Hepatocyte (in vitro differentiated cells): ENCODE data around the gene PCBP4. TPM values are rescaled to one million over a fixed set of nuclear protein-coding genes. Genes with fewer than 3 reads are reported as not detected.

Source experiments
- DNase-seq: peaks from one replicate; pipeline ENCODE4 v3.0.0-alpha.2; 2016; ENCODE audit warnings: low spot score
- H2AFZ ChIP-seq: fragments of 200-600 bp; sonication (generic); 2 replicates; pipeline ENCODE4 v1.6.0; 2016; ENCODE audit warnings: antibody characterized with exemption, mild to moderate bottlenecking
- H3K27ac ChIP-seq: fragments of 200-600 bp; sonication (generic); 2 replicates; pipeline ENCODE4 v1.5.1; 2016; ENCODE audit warnings: mild to moderate bottlenecking
- H3K27me3 ChIP-seq: fragments of 200-600 bp; sonication (generic); 2 replicates; pipeline ENCODE4 v1.6.1; 2016
- H3K36me3 ChIP-seq: fragments of 200-600 bp; sonication (generic); replicated peaks from 2 replicates; pipeline ENCODE4 v1.5.1; 2016; ENCODE audit warnings: low read depth; ENCODE audit not compliant: insufficient read depth
- H3K4me1 ChIP-seq: fragments of 200-600 bp; sonication (generic); 2 replicates; pipeline ENCODE4 v1.5.1; 2016; ENCODE audit warnings: mild to moderate bottlenecking, moderate library complexity; ENCODE audit not compliant: insufficient read depth
- H3K4me2 ChIP-seq: fragments of 200-600 bp; sonication (generic); 2 replicates; pipeline ENCODE4 v1.6.0; 2016
- H3K4me3 ChIP-seq: fragments of 200-600 bp; sonication (generic); 2 replicates; pipeline ENCODE4 v1.5.1; 2016; ENCODE audit warnings: mild to moderate bottlenecking
- H3K79me2 ChIP-seq: fragments of 200-600 bp; sonication (generic); 2 replicates; pipeline ENCODE4 v1.6.0; 2017; ENCODE audit warnings: mild to moderate bottlenecking
- H3K9me2 ChIP-seq: fragments of 200-600 bp; sonication (generic); replicated peaks from 2 replicates; pipeline ENCODE4 v1.6.0; 2017; ENCODE audit warnings: mild to moderate bottlenecking; ENCODE audit not compliant: insufficient read depth
- H3K9me3 ChIP-seq: fragments of 200-600 bp; sonication (generic); 2 replicates; pipeline ENCODE4 v1.5.1; 2016; ENCODE audit warnings: low read depth, mild to moderate bottlenecking
- H4K20me1 ChIP-seq: fragments of 200-600 bp; sonication (generic); 2 replicates; pipeline ENCODE4 v1.6.0; 2016; ENCODE audit warnings: mild to moderate bottlenecking; ENCODE audit not compliant: insufficient read depth, poor library complexity, severe bottlenecking
- EZH2 ChIP-seq: fragments of 200-600 bp; sonication (generic); IDR thresholded peaks from 2 replicates; pipeline ENCODE4 v1.6.1; 2016; ENCODE audit warnings: antibody characterized with exemption, mild to moderate bottlenecking, borderline replicate concordance
- EZH2phosphoT487 ChIP-seq: fragments of 200-600 bp; sonication (generic); IDR thresholded peaks from one replicate; pipeline ENCODE4 v1.6.1; 2018; ENCODE audit warnings: antibody characterized with exemption, mild to moderate bottlenecking, low read depth, moderate library complexity; ENCODE audit not compliant: unreplicated experiment, severe bottlenecking
- WGBS: methylation state at CpG from one replicate; pipeline ENCODE4 v1.1.6; 2016; ENCODE audit warnings: low lambda C conversion rate; ENCODE audit errors: missing lambda C conversion rate; 5-methylcytosine and 5-hydroxymethylcytosine counted together
- polyA plus RNA-seq: library from polyadenylated mRNA; unstranded; fragments of >200 nt; fragmentation: Nextera tagmentation; extraction: Ambion mirVana; gene quantifications from 2 replicates; pipeline ENCODE4 v1.2.1, GENCODE V29; 2016
- total RNA-seq: library from RNA; depleted of rRNA; stranded (reverse); fragments of >200 nt; gene quantifications from 2 replicates; pipeline ENCODE4 v1.2.3, GENCODE V29; 2014
- TF ChIP-seq, protein P1 (sequence below): fragments of 200-600 bp; sonication (generic); IDR thresholded peaks from 2 replicates; pipeline ENCODE4 v1.5.1; 2016; ENCODE audit warnings: antibody characterized with exemption, mild to moderate bottlenecking; ENCODE audit not compliant: poor library complexity

PCBP4 gene
- total and polyA plus RNA-seq, 2 experiments from 2014 or later, result 42.4 to 60.2 TPM

DNA sequence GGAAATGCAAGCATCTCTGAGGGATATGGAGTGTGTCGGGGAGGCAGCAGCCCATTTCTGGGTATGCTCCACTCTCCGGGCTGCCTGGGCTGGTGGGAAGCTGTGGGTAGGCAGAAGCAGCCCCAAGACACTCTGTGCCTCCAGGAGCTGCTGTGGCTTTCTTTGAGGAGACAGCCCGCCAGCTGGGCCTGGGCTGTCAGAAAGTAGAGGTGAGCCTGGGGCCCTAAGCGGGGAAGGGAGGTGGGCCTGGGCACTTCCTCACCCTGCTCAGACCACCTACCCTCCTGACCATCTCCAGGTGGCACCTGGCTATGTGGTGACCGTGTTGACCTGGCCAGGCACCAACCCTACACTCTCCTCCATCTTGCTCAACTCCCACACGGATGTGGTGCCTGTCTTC lies 17.8 kb upstream of the PCBP4 start:
- TF ChIP-seq EZH2phosphoT487, result no peak
- no peak for TF ChIP-seq EZH2
- TF ChIP-seq, protein P1, sequence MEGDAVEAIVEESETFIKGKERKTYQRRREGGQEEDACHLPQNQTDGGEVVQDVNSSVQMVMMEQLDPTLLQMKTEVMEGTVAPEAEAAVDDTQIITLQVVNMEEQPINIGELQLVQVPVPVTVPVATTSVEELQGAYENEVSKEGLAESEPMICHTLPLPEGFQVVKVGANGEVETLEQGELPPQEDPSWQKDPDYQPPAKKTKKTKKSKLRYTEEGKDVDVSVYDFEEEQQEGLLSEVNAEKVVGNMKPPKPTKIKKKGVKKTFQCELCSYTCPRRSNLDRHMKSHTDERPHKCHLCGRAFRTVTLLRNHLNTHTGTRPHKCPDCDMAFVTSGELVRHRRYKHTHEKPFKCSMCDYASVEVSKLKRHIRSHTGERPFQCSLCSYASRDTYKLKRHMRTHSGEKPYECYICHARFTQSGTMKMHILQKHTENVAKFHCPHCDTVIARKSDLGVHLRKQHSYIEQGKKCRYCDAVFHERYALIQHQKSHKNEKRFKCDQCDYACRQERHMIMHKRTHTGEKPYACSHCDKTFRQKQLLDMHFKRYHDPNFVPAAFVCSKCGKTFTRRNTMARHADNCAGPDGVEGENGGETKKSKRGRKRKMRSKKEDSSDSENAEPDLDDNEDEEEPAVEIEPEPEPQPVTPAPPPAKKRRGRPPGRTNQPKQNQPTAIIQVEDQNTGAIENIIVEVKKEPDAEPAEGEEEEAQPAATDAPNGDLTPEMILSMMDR, result no peak
- WGBS, result 93% methylated on average over 6 of the region's 6 CpGs
- Histone ChIP-seq H3K4me1 (peaks cover 30% of the 10 kb centered on the region), H2AFZ (no peak overlapping the region), H3K79me2 (peaks cover 23% of the 10 kb centered on the region), H3K4me3 (no peak overlapping the region), H3K27me3 (no peaks in the 10 kb centered on the region), H3K9me3 (no peaks in the 10 kb centered on the region), H3K4me2 (peak overlapping the region; percentile 78), H3K9me2 (no peaks in the 10 kb centered on the region), H3K36me3 (no peaks in the 10 kb centered on the region), H4K20me1 (no peaks in the 10 kb centered on the region), H3K27ac (peak overlapping the region; percentile 97)
- DNase-seq, result no peak

DNA sequence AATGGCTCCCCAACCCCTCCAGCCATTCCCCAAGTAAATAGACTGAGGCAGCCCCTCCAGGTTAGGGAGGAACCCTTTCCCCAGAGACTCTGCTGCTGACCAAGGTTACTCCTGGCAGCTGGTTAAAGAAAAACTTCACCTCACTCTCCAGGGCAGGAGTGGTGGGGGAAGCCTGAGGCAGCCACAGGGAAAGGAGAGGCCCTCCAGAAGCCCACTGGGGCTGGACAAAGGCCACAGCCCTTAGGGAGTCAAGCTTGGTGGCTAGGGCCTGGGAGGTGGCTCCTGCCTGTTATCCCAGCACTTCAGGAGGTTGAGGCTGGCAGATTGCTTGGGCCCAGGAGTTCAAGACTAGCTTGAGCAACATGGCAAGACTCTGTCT lies 17.0 kb upstream of the PCBP4 start:
- H3K4me3 ChIP-seq, result no peak overlapping the region
- H3K4me1 ChIP-seq, result peaks cover 30% of the 10 kb centered on the region
- no peak for TF ChIP-seq EZH2
- no peaks in the 10 kb centered on the region for H4K20me1 ChIP-seq
- no peaks in the 10 kb centered on the region for H3K9me2 ChIP-seq
- peak overlapping the region; percentile 78 for H3K4me2 ChIP-seq
- H2AFZ ChIP-seq, result no peak overlapping the region
- no peaks in the 10 kb centered on the region for H3K27me3 ChIP-seq
- peaks cover 23% of the 10 kb centered on the region for H3K79me2 ChIP-seq
- no peak for DNase-seq
- H3K36me3 ChIP-seq, result no peaks in the 10 kb centered on the region
- peak overlapping the region; percentile 97 for H3K27ac ChIP-seq
- H3K9me3 ChIP-seq, result no peaks in the 10 kb centered on the region

DNA sequence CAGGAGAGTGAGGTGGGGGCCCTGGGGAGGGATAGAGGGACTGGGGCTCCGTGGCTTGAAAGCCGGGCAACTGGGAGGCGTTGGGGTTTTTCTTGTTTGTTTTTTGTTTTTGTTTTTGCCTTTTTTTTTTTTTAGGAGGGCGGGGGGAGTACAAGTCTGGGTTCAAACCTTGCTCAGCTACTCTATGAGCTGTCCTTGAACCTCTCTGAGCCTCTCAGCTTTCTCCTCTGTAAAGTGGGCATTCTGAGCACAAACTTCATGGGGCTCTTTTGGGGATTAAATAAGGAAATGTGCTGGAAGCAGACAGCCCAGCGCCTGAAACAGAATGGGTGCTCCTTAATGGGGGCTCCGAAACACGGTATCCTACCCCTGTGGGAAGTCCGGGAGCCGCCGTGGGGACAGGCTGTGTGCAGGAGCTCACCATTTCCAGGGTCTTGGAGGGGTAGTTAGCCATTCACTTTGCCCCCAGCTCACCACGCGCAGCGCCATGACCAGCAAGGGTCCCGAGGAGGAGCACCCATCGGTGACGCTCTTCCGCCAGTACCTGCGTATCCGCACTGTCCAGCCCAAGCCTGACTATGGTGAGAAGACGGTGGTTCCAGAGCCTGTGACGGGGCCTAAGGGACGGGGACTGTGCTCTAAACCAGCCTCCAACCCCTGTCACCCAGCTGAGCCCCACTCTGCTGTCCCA lies 16.5 kb upstream of the PCBP4 start:
- DNase-seq, result no peak
- H3K9me2 ChIP-seq, result no peaks in the 10 kb centered on the region
- no peak for TF ChIP-seq EZH2phosphoT487
- TF ChIP-seq, protein P1, result no peak
- TF ChIP-seq EZH2, result no peak
- no peaks in the 10 kb centered on the region for H4K20me1 ChIP-seq
- peaks cover 23% of the 10 kb centered on the region for H3K79me2 ChIP-seq
- peak overlapping the region; percentile 37 for H3K4me3 ChIP-seq
- H3K4me1 ChIP-seq, result peaks cover 30% of the 10 kb centered on the region
- peak overlapping the region; percentile 78 for H3K4me2 ChIP-seq
- 76% methylated on average over 19 of the region's 22 CpGs for WGBS
- no peaks in the 10 kb centered on the region for H3K36me3 ChIP-seq
- H3K27ac ChIP-seq, result peak overlapping the region; percentile 97
- peak overlapping the region; percentile 42 for H2AFZ ChIP-seq
- no peaks in the 10 kb centered on the region for H3K27me3 ChIP-seq
- no peaks in the 10 kb centered on the region for H3K9me3 ChIP-seq

GRCh38 chr3:51982838-51983577 lies 15.8 kb upstream of the PCBP4 start, which contains the start of gene ACY1:
ACY1 (plus strand) TSS chr3:51983535; CDS start chr3:51984065, 530 bp downstream.
- DNase-seq, result peak; percentile 95
- Histone ChIP-seq H3K9me3 (no peaks in the 10 kb centered on the region), H3K4me1 (peaks cover 30% of the 10 kb centered on the region), H2AFZ (peak within 1 kb of the TSS; percentile 42), H3K27ac (peak within 1 kb of the TSS; percentile 97), H3K79me2 (peaks cover 23% of the 10 kb centered on the region), H3K27me3 (no peaks in the 10 kb centered on the region), H3K9me2 (no peaks in the 10 kb centered on the region), H3K36me3 (no peaks in the 10 kb centered on the region), H4K20me1 (no peaks in the 10 kb centered on the region), H3K4me3 (peak within 1 kb of the TSS; percentile 37), H3K4me2 (peak within 1 kb of the TSS; percentile 78)
- WGBS, result under 1% methylated on average over 64 of the region's 68 CpGs
- TF ChIP-seq EZH2phosphoT487, result no peak
